Dedifferentiated amniotic fluid mesenchymal stem cell (primary cell): ENCODE results near the gene NUTM2G.
"Not testable (repeated sequence)": the region's sequence is repeated elsewhere in the genome, so short reads cannot be mapped to it uniquely, and the experiment has no call there.

Experiments
- DNase-seq: peaks from one replicate; pipeline ENCODE4 v3.0.0-alpha.2; 2016; ENCODE audit errors: extremely low spot score

Gene NUTM2G

DNA sequence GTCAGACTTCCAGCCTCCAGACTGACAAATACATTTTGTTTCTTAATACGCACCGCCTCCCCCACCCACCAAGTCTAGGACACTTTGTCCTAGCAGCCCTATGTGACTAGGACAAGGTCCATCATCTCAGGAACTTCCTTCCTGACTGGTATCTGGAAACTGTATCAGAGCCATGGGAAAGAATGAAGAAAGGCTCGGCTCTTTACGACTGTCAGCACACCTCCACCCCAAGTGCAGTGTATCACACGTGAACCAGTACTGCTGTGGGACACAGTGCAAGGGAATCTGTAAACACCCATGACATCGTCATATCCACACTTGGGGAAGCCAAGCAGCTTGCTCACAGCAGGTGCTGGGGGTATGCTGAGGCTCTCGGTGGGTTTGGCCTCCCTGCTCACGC lies 13.0 kb downstream of the NUTM2G start:
- DNase-seq: not testable (repeated sequence)

DNA sequence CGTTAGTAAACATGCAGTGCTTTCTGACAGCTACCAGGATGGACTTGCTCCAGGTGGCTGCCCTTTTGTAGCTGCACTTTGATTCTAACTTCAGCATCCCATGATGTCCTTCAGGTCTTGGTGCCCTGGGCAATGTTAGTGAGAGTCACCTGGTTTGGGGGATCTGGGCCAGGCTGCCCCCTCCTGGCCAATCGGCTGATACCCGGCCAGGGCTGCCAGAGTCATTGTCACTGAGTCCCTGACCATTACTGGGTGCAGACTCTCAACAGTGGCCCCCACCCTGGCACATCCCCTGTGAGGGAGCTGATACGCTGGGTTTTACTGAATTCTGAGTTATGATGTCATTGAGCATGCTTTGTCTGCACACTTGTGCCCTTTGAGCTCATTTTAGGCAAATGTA lies 13.5 kb downstream of the NUTM2G start:
- not testable (repeated sequence) for DNase-seq

DNA sequence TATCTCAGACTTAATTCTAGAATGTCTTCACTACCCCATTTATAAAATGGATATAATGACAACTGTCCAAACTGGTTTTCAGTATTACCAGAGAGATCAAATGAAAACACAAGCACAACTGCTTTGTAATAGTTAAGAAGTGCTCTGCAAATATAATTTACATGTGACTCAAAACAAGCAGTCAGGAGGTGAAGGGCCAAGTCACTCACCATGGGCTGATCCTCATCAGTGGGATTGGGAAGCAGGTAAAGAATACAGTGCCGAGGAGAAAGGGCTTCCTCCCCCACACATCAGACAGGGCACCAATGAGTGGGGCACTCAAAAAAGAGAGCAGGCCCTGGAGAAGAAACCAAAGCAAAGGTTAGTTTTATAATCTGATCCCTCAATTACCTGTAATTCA lies 20.7 kb downstream of the NUTM2G start:
- not testable (repeated sequence) for DNase-seq

DNA sequence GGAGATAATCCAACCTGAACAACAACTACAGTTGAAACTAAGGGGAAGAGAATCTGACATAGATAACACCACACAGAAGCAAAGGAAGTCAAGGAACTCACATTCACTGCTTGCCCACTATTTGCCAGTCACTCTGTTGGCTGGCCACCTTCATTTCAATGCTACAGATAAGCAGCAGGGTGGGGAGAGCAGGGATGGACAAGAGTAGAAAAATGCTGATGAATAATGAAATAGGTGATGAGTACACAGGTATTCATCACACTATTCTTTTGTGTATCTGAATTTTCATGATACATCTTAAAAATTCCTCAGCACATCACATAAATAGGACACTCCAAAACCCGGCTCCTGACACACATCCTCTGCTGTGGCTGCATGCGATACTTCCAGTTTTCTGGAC lies 21.9 kb downstream of the NUTM2G start:
- not testable (repeated sequence) for DNase-seq

DNA sequence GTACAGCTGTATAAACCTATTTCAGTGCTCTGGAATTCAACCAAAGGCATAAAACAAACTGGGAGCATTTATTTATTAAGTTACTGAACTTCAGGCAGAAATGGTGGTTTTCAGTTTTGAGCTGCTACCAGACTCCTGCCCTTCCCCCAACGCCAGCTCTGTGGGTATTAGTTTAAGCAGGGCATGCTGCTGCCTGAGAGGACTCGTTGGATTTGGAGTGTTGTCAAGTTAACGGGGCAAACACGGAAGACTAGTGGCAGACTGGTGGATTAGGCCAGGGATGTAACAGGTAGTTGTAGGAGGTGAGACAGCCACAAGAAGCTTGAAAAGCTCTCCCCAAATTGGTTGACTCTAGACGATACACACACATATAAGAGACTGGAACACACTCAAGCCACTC lies 38.9 kb downstream of the NUTM2G start:
- DNase-seq: not testable (repeated sequence)

DNA sequence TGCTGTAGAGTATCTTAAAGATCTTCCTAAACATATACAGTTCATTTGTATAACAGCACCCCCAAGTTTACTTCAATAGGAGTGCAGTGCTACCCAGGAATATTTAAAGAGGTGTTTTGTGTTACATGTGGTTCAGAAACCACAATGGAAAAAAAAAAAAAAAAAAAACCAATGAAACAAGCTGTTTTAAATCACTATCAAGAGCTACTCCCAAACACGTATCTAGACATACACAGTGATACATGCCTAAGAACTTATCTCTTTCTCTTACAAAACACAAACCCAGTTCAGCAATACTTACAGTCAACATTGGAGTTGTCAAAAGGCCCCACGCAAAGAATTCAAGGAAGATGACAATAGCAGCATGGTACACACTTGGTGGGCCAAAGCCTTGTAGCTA lies 43.9 kb downstream of the NUTM2G start:
- DNase-seq: not testable (repeated sequence)

DNA sequence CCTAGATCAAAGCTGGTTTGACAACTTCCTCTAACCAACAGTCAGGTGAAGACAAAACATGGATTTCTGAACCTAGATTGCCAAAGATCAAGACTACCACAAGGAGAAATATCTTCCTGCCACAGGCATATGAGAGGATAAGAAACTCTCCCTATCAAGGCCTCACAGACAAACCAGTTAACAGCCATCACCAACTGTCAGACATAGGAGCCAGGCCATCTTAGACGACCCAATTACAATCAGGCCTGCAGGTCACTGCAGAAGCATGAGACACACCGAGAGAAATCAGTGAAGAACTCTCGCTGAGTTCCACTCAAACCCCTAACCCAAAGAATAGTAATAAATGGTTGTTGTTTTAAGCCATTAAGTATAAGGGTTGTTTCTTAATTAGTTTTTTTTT lies 45.4 kb downstream of the NUTM2G start:
- not testable (repeated sequence) for DNase-seq

DNA sequence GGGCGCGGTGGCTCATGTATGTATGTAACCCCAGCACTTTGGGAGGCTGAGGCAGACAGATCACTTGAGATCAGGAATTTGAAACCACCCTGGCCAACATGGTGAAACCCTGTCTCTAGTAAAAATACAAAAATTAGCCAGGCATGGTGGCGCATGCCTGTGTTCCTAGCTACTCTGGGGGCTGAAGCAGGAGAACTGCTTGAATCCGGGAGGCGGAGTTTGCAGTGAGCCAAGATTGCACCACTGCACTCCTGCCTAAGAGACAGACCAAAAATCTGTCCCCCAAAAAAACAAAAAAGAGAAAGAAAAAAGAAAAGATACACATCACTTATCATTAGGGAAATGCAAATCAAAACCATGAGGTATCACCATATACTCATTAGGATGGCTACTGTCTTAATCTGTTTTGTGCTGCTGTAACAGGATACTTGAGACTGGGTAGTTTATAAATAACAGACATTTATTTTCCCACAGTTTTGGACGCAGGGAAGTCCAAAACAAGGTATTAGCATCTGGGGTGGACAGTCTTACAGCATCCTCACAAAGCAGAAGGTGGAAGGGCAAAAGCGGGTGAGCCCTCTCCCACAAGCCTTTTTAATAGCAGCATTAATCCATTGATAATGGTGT lies 55.0 kb downstream of the NUTM2G start:
- not testable (repeated sequence) for DNase-seq

DNA sequence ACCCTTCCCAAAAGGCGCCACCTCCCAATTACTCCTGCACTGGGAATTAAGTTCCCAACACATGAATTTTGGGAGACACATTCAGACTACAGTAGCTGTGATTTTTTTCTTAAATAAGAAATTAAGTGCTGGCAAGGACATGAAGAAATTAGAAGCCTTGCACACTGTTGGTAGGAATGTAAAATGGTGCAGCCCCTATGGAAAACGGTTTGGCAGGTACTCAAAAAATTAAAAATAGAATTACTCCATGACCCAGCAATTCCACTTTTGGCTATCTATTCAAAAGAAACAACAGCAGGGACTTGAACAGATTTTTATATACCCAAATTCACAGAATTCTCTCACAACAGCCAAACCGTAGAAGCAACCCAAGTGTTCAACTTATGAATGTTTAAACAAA lies 55.5 kb downstream of the NUTM2G start:
- not testable (repeated sequence) for DNase-seq

DNA sequence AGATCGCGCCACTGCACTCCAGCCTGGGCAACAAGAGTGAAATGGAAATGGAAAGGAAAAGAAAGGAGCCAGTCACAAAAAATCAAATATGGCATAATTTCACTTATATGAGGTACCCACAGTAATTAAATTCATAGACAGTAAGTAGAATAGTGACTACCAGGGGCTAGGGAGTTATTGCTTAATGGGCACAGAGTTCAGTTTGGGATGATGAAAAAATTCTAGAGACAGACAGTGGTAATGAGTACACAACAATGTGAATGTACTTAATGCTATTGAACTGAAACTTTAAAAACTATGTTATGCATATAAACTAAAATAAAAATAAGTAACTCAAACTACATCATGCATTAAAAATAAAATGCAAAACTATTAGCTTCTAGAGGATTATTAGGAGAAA lies 56.2 kb downstream of the NUTM2G start:
- not testable (repeated sequence) for DNase-seq
